H7 (cell line): Measurements from ENCODE around the gene CNTFR. TPM values are rescaled to one million over a fixed set of nuclear protein-coding genes. Genes with fewer than 3 reads are reported as not detected.
A peak's percentile ranks its signal among the peaks of the same experiment; 100 is the strongest.

Experiments used
- DNase-seq: peaks from one replicate; pipeline ENCODE4 v3.0.0; 2012
- H3K27me3 ChIP-seq: 2 replicates; pipeline ENCODE4 v1.6.0; 2011; ENCODE audit warnings: mild to moderate bottlenecking, low read length; ENCODE audit not compliant: control insufficient read depth, insufficient read depth
- H3K36me3 ChIP-seq: replicated peaks from 2 replicates; pipeline ENCODE4 v1.5.1; 2011; ENCODE audit warnings: low read length; ENCODE audit not compliant: control insufficient read depth, insufficient read depth
- H3K4me3 ChIP-seq: 2 replicates; pipeline ENCODE4 v1.5.1; 2011; ENCODE audit warnings: low read depth, mild to moderate bottlenecking, control low read depth, low read length, moderate library complexity; ENCODE audit not compliant: insufficient read depth
- total RNA-seq: library from RNA; depleted of rRNA; stranded (reverse); fragments of >200 nt; shearing (Covaris generic); gene quantifications from 2 replicates; pipeline ENCODE4 v1.2.3, GENCODE V29; 2014; rRNA removed

CNTFR gene
- total RNA-seq, 1 experiment from 2014 or later: 43.2 TPM

- H3K27me3 ChIP-seq: no peaks in the 10 kb centered on the region; the same call in 1 of the 2 replicates
- H3K36me3 ChIP-seq: no peaks in the 10 kb centered on the region
- H3K4me3 ChIP-seq: no peak overlapping the region
- DNase-seq: peak; percentile 78
Observed at GRCh38 chr9:34501889-34502425, 87.6 kb downstream of the CNTFR start.

Other genes starting within 250 kb of the CNTFR start
- gene MYORG, start 212.8 kb downstream of the CNTFR start, total RNA-seq: 12.3 and 19.8 TPM in 2 replicates
- 20.3 and 22.7 TPM in 2 replicates for gene FAM219A, start 131.2 kb downstream of the CNTFR start, total RNA-seq
- 0.35 and 0.96 TPM in 2 replicates for gene DNAI1, start 130.9 kb downstream of the CNTFR start, total RNA-seq
- gene ENHO, start 66.7 kb downstream of the CNTFR start, total RNA-seq: 33.3 and 35.1 TPM in 2 replicates
- 41.5 and 46.0 TPM in 2 replicates for gene RPP25L, start 22.4 kb upstream of the CNTFR start, total RNA-seq
- 19.4 and 23.6 TPM in 2 replicates for gene DCTN3, start 30.8 kb upstream of the CNTFR start, total RNA-seq
- gene ARID3C, start 39.3 kb upstream of the CNTFR start, total RNA-seq: not detected in 2 replicates
- 117 and 138 TPM in 2 replicates for gene SIGMAR1, start 48.1 kb upstream of the CNTFR start, total RNA-seq
- gene GALT, start 57.0 kb upstream of the CNTFR start, total RNA-seq: 33.5 and 42.0 TPM in 2 replicates
- 7.3 and 9.8 TPM in 2 replicates for gene IL11RA, start 62.5 kb upstream of the CNTFR start, total RNA-seq
- 0.10 and 0.41 TPM in 2 replicates for gene CCL27, start 72.9 kb upstream of the CNTFR start, total RNA-seq
- gene CCL19, start 101.6 kb upstream of the CNTFR start, total RNA-seq: not detected in 2 replicates
- gene CCL21, start 120.4 kb upstream of the CNTFR start, total RNA-seq: not detected in 2 replicates